ENCODE measurements around the gene ALK.

ALK gene

GRCh38 chr2:29460190-29460589 is 461.2 kb downstream of the ALK start:
- Histone ChIP-seq H3K36me3 (no peaks in the 10 kb centered on the region), H3K27ac (no peak overlapping the region), H3K4me3 (ENCODE audit: low read depth in 1 of 2, low read length in 1 of 2) (no peak overlapping the region), H3K9me3 (no peaks in the 10 kb centered on the region), H3K27me3 (no peaks in the 10 kb centered on the region), H3K4me1 (ENCODE audit: control insufficient read depth in 1 of 2, insufficient read depth in 1 of 2, low read depth in 1 of 2, low read length in 1 of 2) (no peaks in the 10 kb centered on the region)
- TF ChIP-seq, protein P1, sequence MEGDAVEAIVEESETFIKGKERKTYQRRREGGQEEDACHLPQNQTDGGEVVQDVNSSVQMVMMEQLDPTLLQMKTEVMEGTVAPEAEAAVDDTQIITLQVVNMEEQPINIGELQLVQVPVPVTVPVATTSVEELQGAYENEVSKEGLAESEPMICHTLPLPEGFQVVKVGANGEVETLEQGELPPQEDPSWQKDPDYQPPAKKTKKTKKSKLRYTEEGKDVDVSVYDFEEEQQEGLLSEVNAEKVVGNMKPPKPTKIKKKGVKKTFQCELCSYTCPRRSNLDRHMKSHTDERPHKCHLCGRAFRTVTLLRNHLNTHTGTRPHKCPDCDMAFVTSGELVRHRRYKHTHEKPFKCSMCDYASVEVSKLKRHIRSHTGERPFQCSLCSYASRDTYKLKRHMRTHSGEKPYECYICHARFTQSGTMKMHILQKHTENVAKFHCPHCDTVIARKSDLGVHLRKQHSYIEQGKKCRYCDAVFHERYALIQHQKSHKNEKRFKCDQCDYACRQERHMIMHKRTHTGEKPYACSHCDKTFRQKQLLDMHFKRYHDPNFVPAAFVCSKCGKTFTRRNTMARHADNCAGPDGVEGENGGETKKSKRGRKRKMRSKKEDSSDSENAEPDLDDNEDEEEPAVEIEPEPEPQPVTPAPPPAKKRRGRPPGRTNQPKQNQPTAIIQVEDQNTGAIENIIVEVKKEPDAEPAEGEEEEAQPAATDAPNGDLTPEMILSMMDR (IDR thresholded peaks at IDR 0.05) = no peak

- Histone ChIP-seq H3K4me1 (ENCODE audit: control insufficient read depth in 1 of 2, insufficient read depth in 1 of 2, low read depth in 1 of 2, low read length in 1 of 2) (no peaks in the 10 kb centered on the region), H3K4me3 (ENCODE audit: low read depth in 1 of 2, low read length in 1 of 2) (no peak overlapping the region), H3K27me3 (no peaks in the 10 kb centered on the region), H3K36me3 (no peaks in the 10 kb centered on the region), H3K9me3 (no peaks in the 10 kb centered on the region), H3K27ac (no peak overlapping the region)
- TF ChIP-seq, protein P1 (IDR thresholded peaks at IDR 0.05) = no peak
These were observed 461.8 kb downstream of the ALK start for GRCh38 chr2:29459445-29460179.

DNA sequence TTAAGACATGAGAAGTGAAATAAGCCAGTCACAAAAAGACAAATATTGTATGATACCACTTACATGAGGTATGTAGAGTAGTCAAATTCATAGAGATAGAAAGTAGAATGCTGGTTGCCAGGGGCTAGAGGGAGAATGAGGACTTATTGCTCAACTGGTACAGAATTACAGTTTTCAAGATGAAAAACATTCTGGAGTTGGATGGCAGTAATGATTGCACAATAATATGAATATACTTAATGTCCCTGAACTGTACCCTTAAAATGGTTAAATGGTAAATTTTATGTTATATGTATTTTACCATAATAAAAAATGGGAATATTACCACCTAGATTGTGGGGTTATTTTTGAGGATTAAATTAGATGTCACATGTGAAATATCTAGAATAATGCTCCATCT is 465.0 kb downstream of the ALK start:
- Histone ChIP-seq H3K4me1 (ENCODE audit: control insufficient read depth in 1 of 2, insufficient read depth in 1 of 2, low read depth in 1 of 2, low read length in 1 of 2) (no peaks in the 10 kb centered on the region), H3K4me3 (ENCODE audit: low read depth in 1 of 2, low read length in 1 of 2) (no peak overlapping the region), H3K27me3 (no peaks in the 10 kb centered on the region), H3K36me3 (no peaks in the 10 kb centered on the region), H3K27ac (no peak overlapping the region), H3K9me3 (no peaks in the 10 kb centered on the region)
- TF ChIP-seq, protein P1 (IDR thresholded peaks at IDR 0.05) = no peak

GRCh38 chr2:29455200-29455860 is 466.1 kb downstream of the ALK start:
- Histone ChIP-seq H3K4me1 (ENCODE audit: control insufficient read depth in 1 of 2, insufficient read depth in 1 of 2, low read depth in 1 of 2, low read length in 1 of 2) (no peaks in the 10 kb centered on the region), H3K36me3 (no peaks in the 10 kb centered on the region), H3K9me3 (no peaks in the 10 kb centered on the region), H3K27me3 (no peaks in the 10 kb centered on the region), H3K4me3 (ENCODE audit: low read depth in 1 of 2, low read length in 1 of 2) (no peak overlapping the region), H3K27ac (no peak overlapping the region)
- TF ChIP-seq, protein P1 (IDR thresholded peaks at IDR 0.05) = no peak

GRCh38 chr2:29452036-29452435 is 469.4 kb downstream of the ALK start:
- H3K36me3 ChIP-seq = no peaks in the 10 kb centered on the region
- no peak overlapping the region for H3K4me3 ChIP-seq (ENCODE audit: low read depth in 1 of 2, low read length in 1 of 2)
- TF ChIP-seq, protein P1 (IDR thresholded peaks at IDR 0.05) = no peak
- no peak overlapping the region for H3K27ac ChIP-seq
- no peaks in the 10 kb centered on the region for H3K4me1 ChIP-seq (ENCODE audit: control insufficient read depth in 1 of 2, insufficient read depth in 1 of 2, low read depth in 1 of 2, low read length in 1 of 2)
- no peaks in the 10 kb centered on the region for H3K9me3 ChIP-seq
- no peaks in the 10 kb centered on the region for H3K27me3 ChIP-seq
